OCI-LY1 (cell line): ENCODE data around the gene ZNHIT2.

Experiments
- CTCF ChIP-seq: fragments of 200-600 bp; sonication (generic), shearing (Covaris generic); IDR thresholded peaks from 2 replicates; pipeline ENCODE4 v1.5.1; 2017; ENCODE audit warnings: mild to moderate bottlenecking, antibody characterized with exemption, low read length, moderate library complexity, mixed read lengths
- EZH2 ChIP-seq: fragments of 200-600 bp; sonication (generic), shearing (Covaris generic); IDR thresholded peaks from 2 replicates; pipeline ENCODE4 v1.8.0; 2017; ENCODE audit warnings: borderline replicate concordance, mixed run types, mild to moderate bottlenecking, antibody characterized with exemption, low read length, moderate library complexity, mixed read lengths

GRCh38 chr11:65131417-65131776 lies 13.9 kb upstream of the ZNHIT2 start:
- no peak for TF ChIP-seq CTCF
- no peak for TF ChIP-seq EZH2
